Heart left ventricle (tissue), 13 donors: ENCODE measurements around the gene ATP6V0A4.

Source experiments
- POLR2A ChIP-seq, 2 donors: fragments of 450-650 bp; IDR thresholded peaks; one replicate each; pipeline ENCODE4 v1.6.1; 2017; ENCODE audit warnings: antibody characterized with exemption in 2 of 2, mild to moderate bottlenecking in 2 of 2, moderate library complexity in 2 of 2
- TF ChIP-seq, protein P1 (sequence below), 12 donors: fragments of 200-600 bp; sonication (generic) in 4 of 12; IDR thresholded peaks; one replicate each; pipeline versions ENCODE4 v1.5.0 to v1.8.0; 2018 to 2022; ENCODE audit warnings: antibody characterized with exemption in 12 of 12, mild to moderate bottlenecking in 5 of 12
- donor health status: ischemic (EF 13 %, LVEDD 7.1; RV severe dilation, severe dysfunction).
- donor health status: DM: no; HTN: yes; CAD: no.
- donor health status: DM: no; HTN: no; CAD: no.
- donor health status: ischemic (EF 25% LVEDD 6.9; RV normal size, moderate dysfunction).
- donor health status: ischemic (EF 25% LVEDD 5.7; RV mildly dilated, moderate dysfunction).
- donor health status: ischemic (EF 35%, LVEDD 5.7; RV mildly dilated, moderate dysfunction).
- donor health status: nonischemic (EF 11% LVEDD 7.7; RV severe dilation, severe dysfunction).
- donor health status: DM: yes; HTN: yes; CAD: no.
- donor health status: PGD.
- donor health status: ischemic (EF 29% LVEDD 5.4; RV normal size, mild dysfunction).
- donor health status: nonischemic (EF 23%, LVEDD 6.1; RV moderate dilation, normal function).

DNA sequence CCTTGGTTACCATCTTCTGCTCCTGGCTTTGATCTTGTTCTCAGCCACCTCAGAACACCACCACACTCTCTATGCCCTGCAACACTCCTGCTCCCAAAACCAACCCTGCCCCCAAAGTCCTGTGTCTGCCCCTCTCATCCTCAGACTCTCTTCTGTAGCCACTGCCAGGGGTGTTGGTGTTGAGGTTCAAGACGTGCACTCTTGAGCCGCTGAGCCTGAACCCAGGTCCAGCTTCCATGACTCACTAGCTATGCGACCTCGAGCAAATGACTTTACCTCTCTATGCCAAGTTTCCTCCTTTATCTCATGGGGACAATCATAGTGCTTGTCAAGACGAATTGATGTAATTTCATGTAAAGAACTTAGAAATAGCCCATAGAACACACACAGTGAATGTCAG is 840 bp upstream of the ATP6V0A4 start:
- TF ChIP-seq POLR2A (IDR thresholded peaks at IDR 0.05): no peak
- TF ChIP-seq, protein P1, sequence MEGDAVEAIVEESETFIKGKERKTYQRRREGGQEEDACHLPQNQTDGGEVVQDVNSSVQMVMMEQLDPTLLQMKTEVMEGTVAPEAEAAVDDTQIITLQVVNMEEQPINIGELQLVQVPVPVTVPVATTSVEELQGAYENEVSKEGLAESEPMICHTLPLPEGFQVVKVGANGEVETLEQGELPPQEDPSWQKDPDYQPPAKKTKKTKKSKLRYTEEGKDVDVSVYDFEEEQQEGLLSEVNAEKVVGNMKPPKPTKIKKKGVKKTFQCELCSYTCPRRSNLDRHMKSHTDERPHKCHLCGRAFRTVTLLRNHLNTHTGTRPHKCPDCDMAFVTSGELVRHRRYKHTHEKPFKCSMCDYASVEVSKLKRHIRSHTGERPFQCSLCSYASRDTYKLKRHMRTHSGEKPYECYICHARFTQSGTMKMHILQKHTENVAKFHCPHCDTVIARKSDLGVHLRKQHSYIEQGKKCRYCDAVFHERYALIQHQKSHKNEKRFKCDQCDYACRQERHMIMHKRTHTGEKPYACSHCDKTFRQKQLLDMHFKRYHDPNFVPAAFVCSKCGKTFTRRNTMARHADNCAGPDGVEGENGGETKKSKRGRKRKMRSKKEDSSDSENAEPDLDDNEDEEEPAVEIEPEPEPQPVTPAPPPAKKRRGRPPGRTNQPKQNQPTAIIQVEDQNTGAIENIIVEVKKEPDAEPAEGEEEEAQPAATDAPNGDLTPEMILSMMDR (IDR thresholded peaks at IDR 0.05): no peak
